Right lobe of liver (tissue), 4 donors: ENCODE results near the gene ITPRID1.

Source experiments
- CTCF ChIP-seq, 4 donors: fragments of 200-600 bp in 3 of 4; fragments of 450-650 bp in 1 of 4; IDR thresholded peaks; one replicate each; pipeline versions ENCODE4 v1.5.1 to v1.8.0; 2016 to 2022; ENCODE audit warnings: antibody characterized with exemption in 4 of 4, mild to moderate bottlenecking in 2 of 4
- POLR2A ChIP-seq: fragments of 450-650 bp; IDR thresholded peaks from one replicate; pipeline ENCODE4 v1.6.1; 2017; ENCODE audit warnings: antibody characterized with exemption, mild to moderate bottlenecking
- donor health status: DM: no; HTN: no; CAD: no.
- donor health status: DM: no; HTN: no; CAD: no.
- donor health status: DM: no; HTN: yes; CAD: no.

GRCh38 chr7:31699050-31699449, 185.2 kb downstream of the ITPRID1 start:
- TF ChIP-seq CTCF (IDR thresholded peaks at IDR 0.05) (no peak), POLR2A (no peak)
